GM20000 (cell line): ENCODE results near the gene UPK1B.

ENCODE experiments used
- DNase-seq: peaks from one replicate; pipeline ENCODE4 v3.0.0; 2012; ENCODE audit warnings: low spot score
- TF ChIP-seq, protein P1 (sequence below): IDR thresholded peaks from 2 replicates; pipeline ENCODE4 v1.5.1; 2012; ENCODE audit warnings: mild to moderate bottlenecking, control low read depth; ENCODE audit errors: extremely low read depth, missing control alignments

The UPK1B gene

DNA sequence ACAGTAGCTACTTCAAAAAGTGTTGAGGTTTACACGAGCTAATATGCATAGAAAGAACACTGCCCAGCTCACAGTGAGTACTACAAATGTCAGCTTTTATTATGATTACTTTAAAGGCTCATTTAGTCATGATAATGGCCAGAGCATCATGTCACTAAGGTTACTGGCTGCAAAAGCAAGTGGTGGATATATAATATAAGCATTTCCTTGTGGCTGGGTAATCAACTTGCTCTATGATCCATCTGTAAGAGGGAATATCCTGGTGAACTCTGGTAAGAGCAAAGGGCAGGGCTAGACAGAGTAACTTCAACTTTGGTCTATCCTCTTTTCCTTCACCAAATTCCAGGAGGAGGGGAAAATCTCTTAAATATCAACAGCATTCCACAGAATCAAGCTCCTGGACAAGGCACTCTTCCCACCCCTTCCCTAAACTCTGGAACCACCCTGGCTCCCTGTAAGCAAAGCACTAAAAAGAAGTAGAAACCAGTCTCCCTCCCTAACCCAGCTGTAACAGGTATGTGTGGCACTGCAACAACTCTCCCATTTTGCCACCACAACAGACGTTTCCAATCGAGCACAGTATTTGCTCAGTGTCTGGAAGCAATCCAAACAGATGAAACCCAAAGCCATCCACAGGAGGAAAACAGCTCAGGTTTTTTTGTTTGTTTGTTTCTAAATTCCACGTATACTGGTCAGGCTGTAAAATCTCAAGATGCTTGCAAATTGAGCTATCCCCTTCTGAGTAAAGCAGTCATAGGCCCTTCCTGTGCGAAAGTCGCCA lies 53.9 kb downstream of the UPK1B start:
- no peak for DNase-seq
- TF ChIP-seq, protein P1, sequence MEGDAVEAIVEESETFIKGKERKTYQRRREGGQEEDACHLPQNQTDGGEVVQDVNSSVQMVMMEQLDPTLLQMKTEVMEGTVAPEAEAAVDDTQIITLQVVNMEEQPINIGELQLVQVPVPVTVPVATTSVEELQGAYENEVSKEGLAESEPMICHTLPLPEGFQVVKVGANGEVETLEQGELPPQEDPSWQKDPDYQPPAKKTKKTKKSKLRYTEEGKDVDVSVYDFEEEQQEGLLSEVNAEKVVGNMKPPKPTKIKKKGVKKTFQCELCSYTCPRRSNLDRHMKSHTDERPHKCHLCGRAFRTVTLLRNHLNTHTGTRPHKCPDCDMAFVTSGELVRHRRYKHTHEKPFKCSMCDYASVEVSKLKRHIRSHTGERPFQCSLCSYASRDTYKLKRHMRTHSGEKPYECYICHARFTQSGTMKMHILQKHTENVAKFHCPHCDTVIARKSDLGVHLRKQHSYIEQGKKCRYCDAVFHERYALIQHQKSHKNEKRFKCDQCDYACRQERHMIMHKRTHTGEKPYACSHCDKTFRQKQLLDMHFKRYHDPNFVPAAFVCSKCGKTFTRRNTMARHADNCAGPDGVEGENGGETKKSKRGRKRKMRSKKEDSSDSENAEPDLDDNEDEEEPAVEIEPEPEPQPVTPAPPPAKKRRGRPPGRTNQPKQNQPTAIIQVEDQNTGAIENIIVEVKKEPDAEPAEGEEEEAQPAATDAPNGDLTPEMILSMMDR, result no peak

DNA sequence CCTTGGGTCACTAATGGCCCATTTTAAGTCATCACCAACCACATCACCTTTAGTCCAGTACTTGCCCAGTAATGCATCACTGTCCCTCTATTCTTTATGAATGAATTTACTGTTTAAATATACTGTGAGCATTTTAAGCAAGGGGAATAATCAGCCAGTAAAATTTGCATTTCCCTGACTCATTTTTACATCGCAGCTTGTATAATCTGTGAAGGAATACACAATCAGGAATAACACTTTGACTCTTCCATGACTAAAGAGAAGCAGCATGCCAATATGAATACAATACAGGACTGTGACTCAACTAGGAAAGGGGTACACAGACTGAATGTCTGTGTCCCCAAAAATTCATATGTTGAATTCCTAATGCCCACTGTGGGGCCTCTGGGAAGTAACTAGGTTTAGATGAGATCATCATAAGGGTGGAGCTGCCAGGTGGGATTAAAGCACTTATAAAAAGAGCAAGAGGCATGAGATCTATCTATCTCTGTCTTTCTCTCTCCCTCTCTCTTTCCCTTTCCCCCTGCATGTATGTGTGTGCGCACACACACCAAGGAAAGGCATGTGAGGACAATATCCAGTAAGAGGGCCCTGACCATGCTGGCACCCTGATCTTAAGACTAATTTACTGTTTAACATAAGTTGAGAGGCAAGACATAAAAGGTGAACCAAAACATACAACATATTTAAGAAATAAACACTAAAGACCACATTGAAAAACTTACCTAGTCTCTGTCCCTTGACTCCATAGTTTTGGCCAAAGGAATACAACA lies 55.2 kb downstream of the UPK1B start:
- TF ChIP-seq, protein P1, result no peak

DNA sequence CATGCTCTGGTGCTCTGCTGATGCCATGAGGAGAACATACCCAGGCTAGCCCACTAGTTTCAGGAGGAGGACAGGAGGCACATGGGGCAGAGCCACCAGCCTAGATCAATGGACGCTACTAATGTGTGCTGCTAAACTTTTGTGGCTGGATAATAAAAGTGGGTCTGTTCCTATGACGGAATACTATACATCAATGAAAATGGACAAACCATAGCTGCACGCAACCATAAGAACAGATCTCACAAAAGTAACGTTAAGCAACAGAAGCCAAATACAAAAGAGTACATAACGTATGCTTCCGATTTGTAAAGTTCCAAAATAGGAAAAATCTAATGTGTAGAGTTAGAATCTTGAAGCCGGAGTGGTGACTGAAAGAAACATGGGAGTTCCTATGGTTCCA lies 55.8 kb downstream of the UPK1B start:
- TF ChIP-seq, protein P1, result no peak
- DNase-seq, result no peak

More for the DNA sequence above, 55.2 kb downstream of the UPK1B start:
- DNase-seq, result no peak

DNA sequence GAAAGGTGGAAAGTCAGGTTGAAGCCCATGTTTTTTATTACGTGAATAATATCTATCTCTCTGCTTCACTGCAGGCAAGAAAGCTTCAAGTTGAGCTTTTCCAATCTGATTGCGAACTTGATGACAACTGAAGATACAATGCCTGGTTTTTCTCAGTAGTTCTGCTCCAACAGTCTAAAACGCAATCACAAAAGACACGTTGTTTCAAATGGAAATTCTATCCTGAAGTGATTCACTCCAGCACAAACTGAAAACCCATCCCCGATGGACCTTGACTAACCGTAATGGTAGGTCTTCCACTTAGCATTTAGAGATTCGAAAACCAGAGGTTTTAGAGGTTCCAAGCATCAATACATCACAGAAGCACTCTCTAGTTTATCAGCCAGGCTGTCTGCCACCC lies 56.7 kb downstream of the UPK1B start:
- no peak for DNase-seq
- TF ChIP-seq, protein P1, result no peak

DNA sequence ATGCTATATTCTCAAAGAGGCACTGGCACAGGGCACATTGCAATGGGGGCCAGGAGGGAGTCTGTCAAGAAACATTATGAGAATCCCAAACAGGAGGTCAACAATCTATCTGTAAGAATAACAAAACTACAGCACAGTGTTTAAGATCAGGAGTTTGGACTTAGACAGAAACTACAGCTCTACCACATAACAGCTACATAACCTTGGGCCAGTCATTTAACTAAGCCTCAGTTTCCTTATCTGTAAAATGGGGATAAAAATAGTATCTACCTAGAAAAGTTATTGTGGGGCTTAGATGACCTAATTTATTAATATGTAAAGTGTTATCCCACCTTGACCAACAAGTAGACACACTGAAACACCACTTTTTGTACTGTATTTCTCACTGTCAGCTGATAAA lies 57.3 kb downstream of the UPK1B start:
- no peak for DNase-seq
- TF ChIP-seq, protein P1, result no peak

DNA sequence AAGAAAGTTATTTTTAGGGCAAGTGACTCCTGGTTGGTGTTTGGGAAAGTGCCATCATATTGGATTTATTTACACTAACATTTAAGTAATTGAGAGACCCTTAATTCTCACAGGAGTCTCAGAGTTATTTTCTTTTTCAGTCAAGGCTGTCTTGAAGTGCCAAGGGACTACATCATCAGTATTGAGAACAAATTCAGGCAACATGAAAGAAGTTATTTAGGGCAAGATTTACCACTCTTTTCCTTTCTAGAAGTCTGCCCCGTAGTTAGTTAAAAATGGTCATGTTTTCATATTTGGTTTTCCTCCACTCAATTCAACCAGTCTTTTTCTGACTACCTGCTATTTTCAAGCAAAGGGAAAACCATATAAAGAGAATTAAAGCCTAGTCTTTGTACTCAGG lies 61.2 kb downstream of the UPK1B start:
- no peak for DNase-seq
- TF ChIP-seq, protein P1, result no peak

DNA sequence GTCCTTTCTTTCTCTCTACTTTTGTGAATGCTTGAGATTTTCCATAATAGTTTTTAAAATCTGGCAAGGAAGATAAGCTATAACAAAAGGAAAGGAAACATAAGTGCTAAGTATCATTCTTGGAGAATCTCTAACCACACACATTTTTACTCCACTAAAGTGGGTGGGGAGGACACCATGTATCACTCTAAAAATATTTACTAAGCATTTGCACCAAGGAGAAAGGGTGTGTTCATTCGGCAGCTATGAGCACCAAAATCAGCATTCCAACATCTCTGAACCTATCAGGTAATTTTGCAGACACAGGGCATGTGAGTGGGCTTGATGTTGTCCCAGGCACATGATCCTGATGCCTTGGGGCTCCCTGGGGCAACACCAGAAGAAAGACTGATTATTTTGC lies 61.8 kb downstream of the UPK1B start:
- TF ChIP-seq, protein P1, result no peak
- DNase-seq, result no peak
